Jurkat, Clone E6-1 (cell line): ENCODE measurements around the gene IQCH.

ENCODE experiments used
- DNase-seq: peaks from one replicate; pipeline ENCODE4 v3.0.0-alpha.2; 2011; ENCODE audit warnings: low read depth, low spot score
- H3K4me3 ChIP-seq: 2 replicates; pipeline ENCODE4 v1.5.1; 2011; ENCODE audit warnings: mild to moderate bottlenecking, low read length, control low read depth, moderate library complexity

IQCH gene

GRCh38 chr15:67380921-67381320, 126.3 kb downstream of the IQCH start:
- no peak for DNase-seq
- H3K4me3 ChIP-seq: no peak overlapping the region

- no peak for DNase-seq
- H3K4me3 ChIP-seq: no peak overlapping the region
Observed at GRCh38 chr15:67381416-67382045, 126.9 kb downstream of the IQCH start.

- H3K4me3 ChIP-seq: no peak overlapping the region
- no peak for DNase-seq
Observed at GRCh38 chr15:67382723-67383122, 128.1 kb downstream of the IQCH start.

GRCh38 chr15:67383899-67384298, 129.3 kb downstream of the IQCH start:
- no peak overlapping the region for H3K4me3 ChIP-seq
- peak; percentile 11 for DNase-seq

- H3K4me3 ChIP-seq: no peak overlapping the region
- no peak for DNase-seq
Observed at GRCh38 chr15:67384761-67385160, 130.2 kb downstream of the IQCH start.

GRCh38 chr15:67385971-67386370, 131.4 kb downstream of the IQCH start:
- no peak for DNase-seq
- no peak overlapping the region for H3K4me3 ChIP-seq

GRCh38 chr15:67386947-67387346, 132.4 kb downstream of the IQCH start:
- no peak overlapping the region for H3K4me3 ChIP-seq
- DNase-seq: no peak

GRCh38 chr15:67389975-67390374, 135.4 kb downstream of the IQCH start:
- H3K4me3 ChIP-seq: no peak overlapping the region
- no peak for DNase-seq

GRCh38 chr15:67394873-67395639, 140.5 kb downstream of the IQCH start:
- no peak for DNase-seq
- H3K4me3 ChIP-seq: no peak overlapping the region

GRCh38 chr15:67396114-67396513, 141.5 kb downstream of the IQCH start:
- no peak for DNase-seq
- no peak overlapping the region for H3K4me3 ChIP-seq

GRCh38 chr15:67397139-67397538, 142.6 kb downstream of the IQCH start:
- no peak overlapping the region for H3K4me3 ChIP-seq
- no peak for DNase-seq

- H3K4me3 ChIP-seq: no peak overlapping the region
- DNase-seq: no peak
Observed at GRCh38 chr15:67399925-67400324, 145.3 kb downstream of the IQCH start.

- DNase-seq: no peak
- H3K4me3 ChIP-seq: no peak overlapping the region
Observed at GRCh38 chr15:67400890-67401289, 146.3 kb downstream of the IQCH start.

- H3K4me3 ChIP-seq: no peak overlapping the region
- DNase-seq: no peak
Observed at GRCh38 chr15:67401336-67401735, 146.8 kb downstream of the IQCH start.

GRCh38 chr15:67403428-67404154, 149.0 kb downstream of the IQCH start:
- H3K4me3 ChIP-seq: no peak overlapping the region
- DNase-seq: no peak

GRCh38 chr15:67405208-67406191, 150.9 kb downstream of the IQCH start:
- no peak for DNase-seq
- H3K4me3 ChIP-seq: no peak overlapping the region

GRCh38 chr15:67406257-67406861, 151.8 kb downstream of the IQCH start:
- no peak for DNase-seq
- H3K4me3 ChIP-seq: no peak overlapping the region

- DNase-seq: no peak
- no peak overlapping the region for H3K4me3 ChIP-seq
Observed at GRCh38 chr15:67407786-67408185, 153.2 kb downstream of the IQCH start.

GRCh38 chr15:67409175-67409574, 154.6 kb downstream of the IQCH start:
- DNase-seq: peak; percentile 84
- peak overlapping the region; percentile 15 for H3K4me3 ChIP-seq
